Tongue (tissue), 2 donors: ENCODE data around the gene TTC23L. TPM values are rescaled to one million over a fixed set of nuclear protein-coding genes. Genes with fewer than 3 reads are reported as not detected.

Source experiments
- DNase-seq: peaks from one replicate; pipeline ENCODE4 v3.0.0-alpha.2; 2015
- total RNA-seq: library from RNA; depleted of rRNA; stranded (reverse); fragments of >200 nt; gene quantifications from one replicate; pipeline ENCODE4 v1.2.3, GENCODE V29; 2014

The TTC23L gene
- total RNA-seq, 1 donor from 2014 or later = not detected

GRCh38 chr5:34923694-34924461 lies 84.9 kb downstream of the TTC23L start:
- DNase-seq = no peak

DNA sequence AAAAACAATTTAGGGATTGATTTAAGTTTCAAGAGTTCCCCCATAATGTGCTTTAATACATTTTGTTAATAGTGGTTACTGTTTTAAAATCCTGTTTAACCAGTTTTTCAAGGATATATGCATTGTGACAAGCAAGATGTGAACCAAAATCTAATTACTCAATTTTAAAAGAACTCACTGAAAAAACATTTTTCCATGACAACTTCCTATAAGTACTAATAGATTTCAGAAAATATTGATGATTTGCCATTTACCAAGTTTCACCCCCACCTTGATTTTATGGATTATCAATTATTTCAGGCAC lies 85.5 kb downstream of the TTC23L start:
- DNase-seq = no peak

- no peak for DNase-seq
Observed at GRCh38 chr5:34926318-34926888, 87.4 kb downstream of the TTC23L start.

- DNase-seq = no peak
Observed at GRCh38 chr5:34927785-34928184, 88.8 kb downstream of the TTC23L start.

GRCh38 chr5:34928267-34928666 lies 89.3 kb downstream of the TTC23L start:
- no peak for DNase-seq

- DNase-seq = peak; percentile 99
Observed at GRCh38 chr5:34929134-34929719, 90.3 kb downstream of the TTC23L start, which contains the start of gene DNAJC21. TSS of gene DNAJC21 (plus strand) at chr5:34929559. CDS start at chr5:34929820, 261 bp downstream.

GRCh38 chr5:34929720-34930461 lies 90.9 kb downstream of the TTC23L start:
- peak; percentile 93 for DNase-seq

- DNase-seq = no peak
Observed at GRCh38 chr5:34930462-34930844, 91.5 kb downstream of the TTC23L start.

DNA sequence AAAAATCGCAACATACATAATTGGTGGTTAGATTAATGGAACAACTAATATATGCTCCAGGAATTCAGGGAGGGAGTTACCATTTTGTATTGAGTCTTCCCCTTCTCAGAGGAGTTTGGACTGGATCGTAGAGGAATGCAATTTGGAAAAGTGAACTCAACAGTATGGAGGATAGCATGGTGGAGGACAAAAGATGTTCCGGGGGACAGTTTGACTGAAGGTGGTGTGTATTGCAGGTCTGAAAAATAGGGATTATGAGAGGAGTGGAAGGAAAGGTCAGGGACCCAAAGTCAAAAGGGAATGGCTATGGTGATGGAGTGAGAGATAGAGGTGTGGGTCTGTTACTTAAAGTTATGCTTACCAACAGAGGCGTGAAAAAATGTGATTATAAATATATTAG lies 91.9 kb downstream of the TTC23L start:
- no peak for DNase-seq

DNA sequence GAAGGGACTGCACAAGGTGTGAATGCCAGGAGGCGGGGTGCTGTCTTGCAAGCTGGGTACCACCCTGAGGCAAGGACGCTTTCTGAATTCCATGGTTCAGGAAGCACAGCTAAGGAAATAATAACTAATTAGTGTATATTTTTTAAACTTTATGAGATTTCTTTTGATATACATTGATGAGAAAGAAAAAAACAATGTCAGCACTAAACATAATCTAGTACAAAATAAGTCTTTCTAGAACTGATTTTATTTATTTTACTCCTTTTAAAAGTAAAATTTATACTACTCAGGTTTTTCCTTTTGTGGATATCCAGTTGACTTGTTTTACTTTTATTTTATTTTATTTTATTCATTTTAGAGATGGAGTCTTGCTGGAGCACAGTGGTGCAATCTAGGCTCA lies 94.0 kb downstream of the TTC23L start:
- no peak for DNase-seq

DNA sequence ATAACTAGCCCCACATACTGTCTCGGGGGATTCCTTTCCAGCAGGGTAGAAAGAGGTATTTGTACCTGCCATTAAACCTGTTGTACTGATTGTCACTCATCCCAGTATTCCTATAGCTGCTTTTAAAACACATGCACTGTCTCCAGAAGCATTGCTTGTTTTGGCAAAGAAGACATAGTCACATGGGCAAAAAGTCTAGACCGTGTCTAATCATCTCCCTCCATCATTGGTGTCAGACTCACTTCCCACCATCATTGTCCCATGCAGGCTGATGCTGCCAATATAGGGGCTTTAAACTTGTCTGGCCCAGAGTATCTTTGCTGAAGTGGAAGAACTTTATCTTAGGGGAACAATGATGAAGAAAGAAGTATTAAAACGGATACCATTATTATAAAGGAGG lies 103.0 kb downstream of the TTC23L start:
- DNase-seq = no peak

DNA sequence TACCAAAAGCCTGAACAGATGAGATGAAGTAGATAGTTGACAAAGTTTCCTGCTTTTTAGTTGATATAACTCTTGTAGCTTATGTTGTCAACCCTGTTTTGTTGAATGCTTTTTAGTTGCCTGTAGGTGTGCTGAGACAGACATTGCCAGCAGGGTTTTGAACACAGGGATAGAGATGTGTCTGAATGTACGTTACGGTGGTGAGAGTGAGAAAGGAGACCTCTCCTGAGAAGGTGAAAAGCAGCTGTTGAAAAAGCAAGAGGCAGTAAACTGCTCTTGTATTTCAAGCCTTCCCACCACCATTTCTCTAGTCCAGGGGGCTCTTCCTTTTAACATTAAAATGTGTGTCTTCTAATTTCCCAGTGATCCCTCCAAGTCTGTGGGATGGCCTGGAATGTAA lies 105.1 kb downstream of the TTC23L start:
- DNase-seq = no peak

DNA sequence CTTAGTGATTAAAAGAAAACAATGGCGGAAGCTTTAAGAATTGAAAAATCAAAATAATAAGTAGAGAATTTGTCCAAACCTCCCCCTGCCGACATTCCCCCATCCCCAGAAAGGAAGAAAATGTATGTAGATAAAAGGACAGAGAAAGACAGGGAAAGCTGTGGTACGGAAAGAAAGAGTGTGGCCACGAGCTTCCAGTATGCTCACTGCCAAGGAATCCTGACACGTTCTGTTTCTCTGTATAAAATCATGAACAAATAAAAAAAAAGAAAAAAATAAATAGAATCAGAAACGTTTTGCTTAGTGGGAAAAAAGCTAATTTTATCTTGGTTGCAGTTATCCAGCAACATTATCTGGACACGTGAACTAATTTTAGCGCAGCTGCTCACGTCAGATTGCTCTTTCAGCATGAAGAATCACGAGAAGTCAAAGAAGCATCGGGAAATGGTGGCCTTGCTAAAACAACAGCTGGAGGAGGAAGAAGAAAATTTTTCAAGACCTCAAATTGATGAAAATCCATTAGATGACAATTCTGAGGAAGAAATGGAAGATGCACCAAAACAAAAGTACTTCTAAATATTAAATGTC lies 105.6 kb downstream of the TTC23L start:
- no peak for DNase-seq

Other genes with a start within 250 kb of the TTC23L start
- gene RAI14, start 182.8 kb upstream of the TTC23L start, total RNA-seq = 42.6 TPM
- 24.3 TPM for gene RAD1, start 76.3 kb downstream of the TTC23L start, total RNA-seq
- gene BRIX1, start 76.5 kb downstream of the TTC23L start, total RNA-seq = 40.0 TPM
- 48.2 TPM for gene DNAJC21, start 90.4 kb downstream of the TTC23L start, total RNA-seq
- gene AGXT2, start 208.8 kb downstream of the TTC23L start, total RNA-seq = not detected